Karpas-422 (cell line): ENCODE data around the gene ATP1A3. TPM values are rescaled to one million over a fixed set of nuclear protein-coding genes. Genes with fewer than 3 reads are reported as not detected.
A peak's percentile ranks its signal among the peaks of the same experiment; 100 is the strongest.

Experiments
- DNase-seq: peaks from one replicate; pipeline ENCODE4 v3.0.0-alpha.2; 2015
- H2AFZ ChIP-seq: fragments of 200-600 bp; sonication (generic); 2 replicates; pipeline ENCODE4 v1.6.1; 2014; ENCODE audit warnings: antibody characterized with exemption, low read length, mixed read lengths
- H3K27ac ChIP-seq: fragments of 200-600 bp; sonication (generic); 2 replicates; pipeline ENCODE4 v1.5.1; 2014; ENCODE audit warnings: mild to moderate bottlenecking, low read length, moderate library complexity
- H3K27me3 ChIP-seq: fragments of 200-600 bp; sonication (generic); 2 replicates; pipeline ENCODE4 v1.6.1; 2014; ENCODE audit warnings: low read length, mixed read lengths
- H3K36me3 ChIP-seq: fragments of 200-600 bp; sonication (generic); 2 replicates; pipeline ENCODE4 v1.6.1; 2014; ENCODE audit warnings: low read length, mixed read lengths; ENCODE audit not compliant: insufficient read depth
- H3K4me1 ChIP-seq: fragments of 200-600 bp; sonication (generic); 2 replicates; pipeline ENCODE4 v1.6.1; 2014; ENCODE audit warnings: mild to moderate bottlenecking, low read length, mixed read lengths
- H3K4me2 ChIP-seq: fragments of 200-600 bp; sonication (generic); 2 replicates; pipeline ENCODE4 v1.6.1; 2014; ENCODE audit warnings: low read length, low read depth, mild to moderate bottlenecking; ENCODE audit not compliant: poor library complexity, severe bottlenecking
- H3K4me3 ChIP-seq: fragments of 200-600 bp; sonication (generic); 2 replicates; pipeline ENCODE4 v1.5.1; 2014; ENCODE audit warnings: mild to moderate bottlenecking, antibody characterized with exemption, low read length, mixed read lengths
- H3K79me2 ChIP-seq: fragments of 200-600 bp; sonication (generic); 2 replicates; pipeline ENCODE4 v1.6.1; 2014; ENCODE audit warnings: mild to moderate bottlenecking, low read length, mixed read lengths
- H3K9ac ChIP-seq: fragments of 200-600 bp; sonication (generic); 2 replicates; pipeline ENCODE4 v1.6.0; 2014; ENCODE audit warnings: low read length
- H3K9me2 ChIP-seq: fragments of 200-600 bp; sonication (generic), shearing (Covaris generic); replicated peaks from 2 replicates; pipeline ENCODE4 v1.6.0; 2014; ENCODE audit warnings: mild to moderate bottlenecking, low read length, moderate library complexity; ENCODE audit not compliant: insufficient read depth
- H3K9me3 ChIP-seq: fragments of 300-700, 200-600 bp; sonication (generic); 2 replicates; pipeline ENCODE4 v1.6.1; 2014; ENCODE audit warnings: low read length, mixed read lengths
- H4K20me1 ChIP-seq: fragments of 200-600 bp; sonication (generic); 2 replicates; pipeline ENCODE4 v1.6.1; 2014; ENCODE audit warnings: mild to moderate bottlenecking, antibody characterized with exemption, low read length, low read depth; ENCODE audit not compliant: insufficient read depth
- total RNA-seq: library from RNA; depleted of rRNA; stranded (reverse); fragments of >200 nt; shearing (Covaris generic); gene quantifications from 2 replicates; pipeline ENCODE4 v1.2.3, GENCODE V29; 2014; ENCODE audit warnings: low replicate concordance

ATP1A3 gene
- total RNA-seq, 1 experiment from 2014 or later = 26.6 TPM

- H3K79me2 ChIP-seq = no peaks in the 10 kb centered on the region
- H3K27ac ChIP-seq = peak overlapping the region; percentile 72
- no peaks in the 10 kb centered on the region for H3K9me2 ChIP-seq
- peak overlapping the region; percentile 89 for H3K4me3 ChIP-seq
- peak; percentile 60 for DNase-seq
- H3K9me3 ChIP-seq = no peaks in the 10 kb centered on the region
- H3K4me1 ChIP-seq = peaks cover 60% of the 10 kb centered on the region
- no peak overlapping the region for H2AFZ ChIP-seq
- H3K9ac ChIP-seq = peak overlapping the region; percentile 91
- H4K20me1 ChIP-seq = no peaks in the 10 kb centered on the region
- peak overlapping the region; percentile 94 for H3K4me2 ChIP-seq
- no peaks in the 10 kb centered on the region for H3K36me3 ChIP-seq
- H3K27me3 ChIP-seq = no peaks in the 10 kb centered on the region
Measured at GRCh38 chr19:41929536-41930071, 64.4 kb downstream of the ATP1A3 start.

- peak overlapping the region; percentile 94 for H3K4me2 ChIP-seq
- peak overlapping the region; percentile 72 for H3K27ac ChIP-seq
- H3K9me3 ChIP-seq = no peaks in the 10 kb centered on the region
- H3K4me3 ChIP-seq = peak overlapping the region; percentile 89
- peak overlapping the region; percentile 91 for H3K9ac ChIP-seq
- no peaks in the 10 kb centered on the region for H4K20me1 ChIP-seq
- peaks cover 54% of the 10 kb centered on the region for H3K4me1 ChIP-seq
- H3K27me3 ChIP-seq = no peaks in the 10 kb centered on the region
- peak; percentile 88 for DNase-seq
- no peaks in the 10 kb centered on the region for H3K79me2 ChIP-seq
- peak overlapping the region; percentile 78; the same call in 1 of the 2 replicates for H2AFZ ChIP-seq
- no peaks in the 10 kb centered on the region for H3K9me2 ChIP-seq
- H3K36me3 ChIP-seq = no peaks in the 10 kb centered on the region
Measured at GRCh38 chr19:41928754-41929535, 65.1 kb downstream of the ATP1A3 start.

DNA sequence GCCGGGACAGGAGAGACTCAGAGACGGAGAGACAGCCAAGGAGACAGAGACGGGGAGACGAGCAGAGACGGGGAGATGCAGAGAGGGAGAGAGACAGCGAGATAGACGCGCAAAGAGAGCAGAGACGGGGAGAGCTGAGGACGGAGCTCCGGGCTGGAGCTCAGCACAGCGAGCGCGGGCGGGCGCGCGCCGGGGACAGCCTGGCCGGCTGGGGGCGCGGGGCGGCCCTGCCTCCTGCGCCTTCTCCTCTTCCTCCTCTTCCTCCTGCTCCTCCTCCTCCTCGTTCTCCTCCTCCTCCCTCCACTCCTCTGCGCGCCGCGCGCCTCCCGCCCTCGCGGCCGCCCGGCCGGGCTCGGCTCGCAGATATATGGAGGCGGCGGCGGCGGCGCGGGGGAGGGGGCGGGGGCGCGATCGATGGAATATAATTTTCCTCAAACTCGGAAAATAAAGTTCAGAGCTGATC is 65.8 kb downstream of the ATP1A3 start, which contains the start of gene ERFL:
Gene ERFL, minus strand, starts transcription at position 229 of the 463 bp plus-strand sequence. CDS start 15,530 bp downstream, outside the sequence.
- Histone ChIP-seq H3K4me3 (peak within 1 kb of the TSS; percentile 89), H3K4me2 (peak within 1 kb of the TSS; percentile 94), H3K9me3 (no peaks in the 10 kb centered on the region), H4K20me1 (no peaks in the 10 kb centered on the region), H3K27ac (peak within 1 kb of the TSS; percentile 72), H3K9ac (peak within 1 kb of the TSS; percentile 91), H3K4me1 (peaks cover 47% of the 10 kb centered on the region), H3K79me2 (no peaks in the 10 kb centered on the region), H2AFZ (peak within 1 kb of the TSS; percentile 78; the same call in 1 of the 2 replicates), H3K36me3 (no peaks in the 10 kb centered on the region), H3K9me2 (no peaks in the 10 kb centered on the region), H3K27me3 (no peaks in the 10 kb centered on the region)
- peak; percentile 90 for DNase-seq

DNA sequence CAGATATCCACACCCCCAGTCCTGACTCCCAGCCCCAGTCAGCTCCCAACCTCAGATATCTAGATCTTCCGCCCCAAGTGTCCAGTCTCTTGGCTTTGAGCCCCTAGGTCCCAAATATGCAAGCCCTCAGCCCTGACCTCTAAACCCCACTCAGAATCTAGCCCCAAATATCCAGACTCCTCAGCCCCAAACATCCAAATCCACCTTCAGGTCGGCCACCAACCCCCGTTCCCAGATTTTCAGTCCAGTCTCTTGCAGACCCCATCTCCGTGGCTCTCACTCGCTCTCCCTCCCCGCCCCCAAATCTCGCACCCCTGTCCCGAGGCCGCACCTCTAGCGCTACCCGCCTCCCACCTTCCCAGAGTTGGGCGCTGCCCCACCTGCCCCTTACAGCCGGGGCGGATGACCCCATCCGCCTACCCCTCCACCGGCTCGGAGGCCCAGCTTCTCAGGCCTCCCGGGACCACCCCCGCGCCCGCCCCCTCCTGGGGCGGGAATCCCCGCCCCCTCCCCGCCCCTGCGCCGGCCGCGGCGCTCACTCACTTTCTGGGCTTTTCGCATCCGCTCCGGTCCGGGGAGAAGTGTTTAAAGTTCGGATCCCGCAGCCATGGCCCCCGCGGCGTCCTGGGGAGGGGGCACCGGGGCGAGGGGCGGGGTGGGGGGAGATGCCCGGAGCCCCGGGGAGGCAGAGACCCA is 66.4 kb downstream of the ATP1A3 start:
- Histone ChIP-seq H3K79me2 (no peaks in the 10 kb centered on the region), H3K27me3 (no peaks in the 10 kb centered on the region), H3K4me3 (peak overlapping the region; percentile 89), H3K4me1 (peaks cover 45% of the 10 kb centered on the region), H2AFZ (no peak overlapping the region), H3K4me2 (peak overlapping the region; percentile 94), H3K9me3 (no peaks in the 10 kb centered on the region), H3K9ac (peak overlapping the region; percentile 91), H3K9me2 (no peaks in the 10 kb centered on the region), H3K27ac (peak overlapping the region; percentile 72), H3K36me3 (no peaks in the 10 kb centered on the region), H4K20me1 (no peaks in the 10 kb centered on the region)
- DNase-seq = peak; percentile 80

DNA sequence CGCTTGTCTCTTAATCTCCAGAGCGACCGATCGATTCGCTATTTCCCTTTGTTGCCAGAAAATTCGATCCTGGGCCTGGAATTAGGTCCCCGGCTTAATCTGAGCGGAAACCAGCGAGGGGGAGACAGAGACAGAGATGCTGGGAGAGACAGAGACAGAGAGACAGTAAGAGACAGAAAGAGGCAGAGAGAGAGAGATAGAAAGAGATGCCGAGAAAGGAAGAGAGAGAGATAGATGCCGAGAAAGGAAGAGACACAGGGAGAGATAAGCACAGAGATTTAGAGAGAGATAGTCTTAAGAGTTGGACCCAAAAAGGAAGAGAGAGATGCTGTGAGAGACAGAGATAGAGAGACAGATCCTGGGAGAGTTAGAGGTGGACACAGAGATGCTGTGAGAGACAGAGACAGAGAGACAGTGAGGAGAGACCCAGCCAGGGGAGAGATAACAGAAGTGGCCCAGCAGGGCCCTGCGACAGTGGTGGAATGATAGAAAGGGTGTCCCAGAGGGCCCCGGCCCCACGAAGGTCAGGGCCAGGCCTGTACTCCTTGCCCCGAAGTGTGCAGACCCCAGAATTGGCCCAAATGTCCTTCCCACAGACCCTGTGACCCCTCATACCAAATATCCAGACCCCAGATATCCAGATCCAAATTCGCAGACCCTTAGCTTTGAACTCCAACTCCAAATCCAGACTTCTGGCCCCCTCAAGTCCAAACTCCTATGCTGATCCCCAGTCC is 67.1 kb downstream of the ATP1A3 start:
- H2AFZ ChIP-seq = no peak overlapping the region

DNA sequence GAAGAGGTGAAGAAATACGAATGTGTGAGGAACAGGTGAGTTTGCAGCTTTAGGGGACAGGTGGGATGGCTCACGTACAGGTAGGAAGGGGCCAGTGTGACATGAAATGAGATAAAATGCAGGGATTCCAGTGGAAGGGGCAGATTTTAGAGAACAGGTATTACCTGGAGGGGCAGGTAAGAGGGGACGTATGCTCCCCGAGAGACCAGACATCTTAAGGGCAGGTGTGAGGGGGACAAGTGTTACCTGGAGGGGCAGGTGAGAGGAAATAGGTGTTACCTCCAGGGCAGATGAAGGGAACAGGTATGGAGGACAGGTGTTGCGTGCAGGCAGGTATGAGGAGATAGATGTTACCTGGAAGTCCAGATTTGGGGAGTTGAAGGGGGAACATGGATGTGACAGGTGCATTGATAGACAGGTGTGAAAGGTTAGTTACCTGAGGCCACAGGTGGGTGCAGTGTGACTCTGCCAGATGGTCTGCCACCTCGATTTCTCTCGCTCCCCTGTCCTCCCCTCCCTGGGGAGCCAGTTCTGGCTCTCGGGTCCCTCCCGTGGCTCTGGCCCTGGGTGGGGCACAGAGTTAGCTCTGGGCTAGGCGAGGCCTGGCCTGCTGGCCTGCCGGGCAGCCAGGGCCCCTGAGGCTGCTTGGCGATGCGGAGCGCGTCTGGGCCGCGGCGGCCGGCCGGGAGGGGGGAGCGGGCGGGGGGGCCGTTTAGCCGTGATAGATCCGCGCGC is 67.8 kb downstream of the ATP1A3 start:
- H3K4me2 ChIP-seq = no peak overlapping the region
- H3K4me1 ChIP-seq = peaks cover 34% of the 10 kb centered on the region
- no peaks in the 10 kb centered on the region for H4K20me1 ChIP-seq
- H3K4me3 ChIP-seq = no peak overlapping the region
- H3K36me3 ChIP-seq = no peaks in the 10 kb centered on the region
- no peak overlapping the region for H3K27ac ChIP-seq
- H3K79me2 ChIP-seq = no peaks in the 10 kb centered on the region
- no peak overlapping the region for H3K9ac ChIP-seq
- H3K9me2 ChIP-seq = no peaks in the 10 kb centered on the region
- no peak for DNase-seq
- no peaks in the 10 kb centered on the region for H3K9me3 ChIP-seq
- H2AFZ ChIP-seq = no peak overlapping the region
- no peaks in the 10 kb centered on the region for H3K27me3 ChIP-seq

More for the DNA sequence above, 67.1 kb downstream of the ATP1A3 start:
- no peaks in the 10 kb centered on the region for H3K36me3 ChIP-seq
- H3K9me3 ChIP-seq = no peaks in the 10 kb centered on the region
- peak overlapping the region; percentile 91 for H3K9ac ChIP-seq
- H3K27ac ChIP-seq = peak overlapping the region; percentile 62
- H3K79me2 ChIP-seq = no peaks in the 10 kb centered on the region
- H3K4me2 ChIP-seq = peak overlapping the region; percentile 94
- no peak for DNase-seq
- no peaks in the 10 kb centered on the region for H3K9me2 ChIP-seq
- H3K4me1 ChIP-seq = peaks cover 41% of the 10 kb centered on the region
- H3K4me3 ChIP-seq = peak overlapping the region; percentile 89; the same call in 1 of the 2 replicates
- no peaks in the 10 kb centered on the region for H4K20me1 ChIP-seq
- no peaks in the 10 kb centered on the region for H3K27me3 ChIP-seq

- Histone ChIP-seq H3K4me1 (peaks cover 26% of the 10 kb centered on the region), H3K27ac (no peak overlapping the region), H4K20me1 (no peaks in the 10 kb centered on the region), H3K9ac (no peak overlapping the region), H3K4me2 (no peak overlapping the region), H3K9me3 (no peaks in the 10 kb centered on the region), H3K4me3 (no peak overlapping the region), H3K36me3 (no peaks in the 10 kb centered on the region), H3K9me2 (no peaks in the 10 kb centered on the region), H3K27me3 (no peaks in the 10 kb centered on the region), H2AFZ (no peak overlapping the region), H3K79me2 (no peaks in the 10 kb centered on the region)
- no peak for DNase-seq
Measured at GRCh38 chr19:41925208-41926003, 68.6 kb downstream of the ATP1A3 start.
